HG03135 (cell line): ENCODE data around the gene ZNF284.
"Not testable (repeated sequence)": the region's sequence is repeated elsewhere in the genome, so short reads cannot be mapped to it uniquely, and the experiment has no call there.

Experiments
- ATAC-seq: cut with Tn5 transposase; IDR thresholded peaks from one replicate; pipeline ENCODE4 v1.9.1; 2021; ENCODE audit warnings: mild to moderate bottlenecking, moderate library complexity; ENCODE audit not compliant: unreplicated experiment

The ZNF284 gene

GRCh38 chr19:44109458-44109857 lies 37.5 kb downstream of the ZNF284 start:
- ATAC-seq: no peak

- ATAC-seq: no peak
Measured at GRCh38 chr19:44111910-44112463, 40.0 kb downstream of the ZNF284 start.

GRCh38 chr19:44112802-44113137 lies 40.8 kb downstream of the ZNF284 start:
- no peak for ATAC-seq

GRCh38 chr19:44113138-44113783 lies 41.3 kb downstream of the ZNF284 start, which contains the start of gene ZNF225:
TSS of gene ZNF225 (plus strand) at chr19:44113399. CDS start at chr19:44115828, 2,429 bp downstream.
- ATAC-seq: peak; percentile 94

GRCh38 chr19:44113784-44114390 lies 41.9 kb downstream of the ZNF284 start:
- ATAC-seq: no peak

- not testable (repeated sequence) for ATAC-seq
Measured at GRCh38 chr19:44121162-44121561, 49.2 kb downstream of the ZNF284 start.

- no peak for ATAC-seq
Measured at GRCh38 chr19:44131955-44132354, 60.0 kb downstream of the ZNF284 start.
